IMR-90 (cell line): ENCODE data around the gene SEMA4D. TPM values are rescaled to one million over a fixed set of nuclear protein-coding genes. Genes with fewer than 3 reads are reported as not detected.

Source experiments
- ATAC-seq: fragments of 200-7000 bp; cut with Tn5 transposase; 2 replicates; pipeline ENCODE4 v1.9.1; 2020; ENCODE audit warnings: low read depth, mild to moderate bottlenecking, moderate library complexity
- BruUV-seq: library from RNA; stranded (reverse); fragments of 400-500 nt; replicated peaks from 2 replicates; lab custom pipeline; 2021; lab: Mats Ljungman, UMichigan
- CTCF ChIA-PET: fragments of 300-600 bp; formaldehyde crosslinking; extraction: SDS; loops from one replicate; lab custom pipeline; 2021; ENCODE audit warnings: antibody characterized with exemption; lab: Yijun Ruan, JAX
- POLR2A ChIA-PET: fragments of 300-600 bp; sonication (Branson Sonifier 250); formaldehyde crosslinking; loops from one replicate; lab custom pipeline; 2022; ENCODE audit warnings: antibody characterized with exemption; ENCODE audit not compliant: unreplicated experiment; lab: Charles Lee
- DNase-seq: peaks from one replicate; pipeline ENCODE4 v3.0.0; 2013
- H2AFZ ChIP-seq: replicated peaks from 2 replicates; pipeline ENCODE3; 2013; ENCODE audit warnings: low read length, mild to moderate bottlenecking; ENCODE audit not compliant: poor library complexity
- H2AK5ac ChIP-seq: 2 replicates; pipeline ENCODE4 v1.6.1; 2013; ENCODE audit warnings: low read depth, low read length, inconsistent platforms
- H2AK9ac ChIP-seq: replicated peaks from 2 replicates; pipeline ENCODE3; 2013; ENCODE audit warnings: mild to moderate bottlenecking, low read depth, low read length, moderate library complexity; ENCODE audit not compliant: poor library complexity
- H2BK120ac ChIP-seq: 2 replicates; pipeline ENCODE4 v1.6.1; 2013; ENCODE audit warnings: low read depth, low read length, inconsistent platforms
- H2BK15ac ChIP-seq: 3 replicates; pipeline ENCODE4 v1.6.1; 2013; ENCODE audit warnings: low read depth, low read length, inconsistent platforms
- H2BK20ac ChIP-seq: 2 replicates; pipeline ENCODE4 v1.6.1; 2013; ENCODE audit warnings: low read depth, mild to moderate bottlenecking, inconsistent platforms, low read length, moderate library complexity
- H2BK5ac ChIP-seq: 2 replicates; pipeline ENCODE4 v1.6.1; 2013; ENCODE audit warnings: mild to moderate bottlenecking, low read depth, low read length, inconsistent platforms; ENCODE audit not compliant: poor library complexity, severe bottlenecking
- H3K14ac ChIP-seq: replicated peaks from 2 replicates; pipeline ENCODE4 v1.6.1; 2013; ENCODE audit warnings: low read depth, low read length, inconsistent platforms
- H3K18ac ChIP-seq: 2 replicates; pipeline ENCODE4 v1.6.1; 2013; ENCODE audit warnings: low read depth, low read length, control low read depth
- H3K23ac ChIP-seq: 2 replicates; pipeline ENCODE4 v1.6.1; 2013; ENCODE audit warnings: low read depth, low read length, inconsistent platforms
- H3K27ac ChIP-seq: 2 replicates; pipeline ENCODE4 v1.5.1; 2013; ENCODE audit warnings: mild to moderate bottlenecking, control low read depth, low read length; ENCODE audit not compliant: insufficient read depth
- H3K27me3 ChIP-seq: 2 replicates; pipeline ENCODE4 v1.6.1; 2013; ENCODE audit warnings: low read length; ENCODE audit not compliant: control insufficient read depth, insufficient read depth
- H3K36me3 ChIP-seq: 2 replicates; pipeline ENCODE4 v1.6.1; 2013; ENCODE audit warnings: low read length, mixed read lengths; ENCODE audit not compliant: control insufficient read depth, insufficient read depth
- H3K4ac ChIP-seq: 2 replicates; pipeline ENCODE4 v1.6.1; 2013; ENCODE audit warnings: low read depth, low read length, inconsistent platforms
- H3K4me1 ChIP-seq: 2 replicates; pipeline ENCODE4 v1.6.1; 2013; ENCODE audit warnings: low read length, mixed read lengths; ENCODE audit not compliant: control insufficient read depth, insufficient read depth
- H3K4me2 ChIP-seq: 2 replicates; pipeline ENCODE4 v1.6.1; 2013; ENCODE audit warnings: low read depth, mild to moderate bottlenecking, control low read depth, low read length, moderate library complexity
- H3K4me3 ChIP-seq: 2 replicates; pipeline ENCODE4 v1.5.1; 2013; ENCODE audit warnings: low read depth, mild to moderate bottlenecking, control low read depth, low read length, moderate library complexity; ENCODE audit not compliant: insufficient read depth
- H3K56ac ChIP-seq: 2 replicates; pipeline ENCODE4 v1.6.1; 2013; ENCODE audit warnings: low read length, inconsistent platforms; ENCODE audit not compliant: insufficient read depth; ENCODE audit errors: extremely low read depth
- H3K79me1 ChIP-seq, 2 experiments: 2 replicates each; pipeline ENCODE4 v1.6.1; 2013; ENCODE audit warnings: low read length in 2 of 2, inconsistent platforms in 1 of 2, low read depth in 1 of 2
- H3K9ac ChIP-seq: 2 replicates; pipeline ENCODE4 v1.6.1; 2013; ENCODE audit warnings: low read depth, low read length, control low read depth
- H3K9me1 ChIP-seq: 2 replicates; pipeline ENCODE4 v1.6.1; 2013; ENCODE audit warnings: low read length, inconsistent platforms; ENCODE audit not compliant: insufficient read depth
- H3K9me3 ChIP-seq: 2 replicates; pipeline ENCODE4 v1.6.1; 2013; ENCODE audit warnings: low read length; ENCODE audit not compliant: control insufficient read depth, insufficient read depth
- H4K20me1 ChIP-seq: 2 replicates; pipeline ENCODE4 v1.6.1; 2013; ENCODE audit warnings: low read length, inconsistent platforms; ENCODE audit not compliant: insufficient read depth
- H4K5ac ChIP-seq: 2 replicates; pipeline ENCODE4 v1.6.1; 2013; ENCODE audit warnings: mild to moderate bottlenecking, low read depth, low read length, control low read depth
- H4K8ac ChIP-seq, 2 experiments: 2 replicates each; pipeline ENCODE4 v1.6.1; 2013; ENCODE audit warnings: low read depth in 2 of 2, low read length in 2 of 2, control low read depth in 1 of 2, inconsistent platforms in 1 of 2
- H4K91ac ChIP-seq: 2 replicates; pipeline ENCODE4 v1.6.1; 2013; ENCODE audit warnings: low read depth, low read length, inconsistent platforms; ENCODE audit not compliant: insufficient read depth
- CEBPB ChIP-seq: IDR thresholded peaks from 2 replicates; pipeline ENCODE4 v1.6.1; 2012; ENCODE audit warnings: low read depth, low read length, improper control_type of control experiment
- ELK1 ChIP-seq: fragments of 150-350 bp; IDR thresholded peaks from 2 replicates; pipeline ENCODE4 v1.6.1; 2016; ENCODE audit warnings: low read depth, mild to moderate bottlenecking, low read length, moderate library complexity, borderline replicate concordance
- FOS ChIP-seq: fragments of 150-350 bp; IDR thresholded peaks from 2 replicates; pipeline ENCODE4 v1.6.1; 2016; ENCODE audit warnings: low read depth, low read length
- MAFK ChIP-seq: IDR thresholded peaks from 2 replicates; pipeline ENCODE4 v1.6.1; 2012; ENCODE audit warnings: low read depth, low read length, improper control_type of control experiment
- NFE2L2 ChIP-seq: fragments of 150-350 bp; IDR thresholded peaks from 2 replicates; pipeline ENCODE4 v1.6.1; 2016; ENCODE audit warnings: low read depth, mild to moderate bottlenecking, low read length
- POLR2A ChIP-seq: IDR thresholded peaks from 2 replicates; pipeline ENCODE4 v1.6.1; 2012; ENCODE audit warnings: mild to moderate bottlenecking, low read depth, low read length
- RFX5 ChIP-seq: IDR thresholded peaks from 2 replicates; pipeline ENCODE4 v1.8.0; 2012; ENCODE audit warnings: low read depth, mild to moderate bottlenecking, low read length, moderate library complexity
- SMC3 ChIP-seq: fragments of 150-350 bp; IDR thresholded peaks from 2 replicates; pipeline ENCODE4 v1.6.1; 2016; ENCODE audit warnings: low read depth, mild to moderate bottlenecking, antibody characterized with exemption, low read length, moderate library complexity
- USF2 ChIP-seq: fragments of 150-350 bp; IDR thresholded peaks from 2 replicates; pipeline ENCODE4 v1.6.1; 2017; ENCODE audit warnings: mild to moderate bottlenecking, antibody characterized with exemption, low read length, low read depth
- WGBS, 2 experiments: methylation state at CpG; one replicate each; pipeline versions ENCODE4 v1.1.5 to v1.1.7; 2013; ENCODE audit warnings: missing lambda C conversion rate in 2 of 2; ENCODE audit not compliant: insufficient read length in 1 of 2; ENCODE audit errors: extremely low coverage in 2 of 2; 5-methylcytosine and 5-hydroxymethylcytosine counted together
- dilution Hi-C: fragments of 300-500 bp; cut with HindIII; formaldehyde crosslinking; loops from one replicate; pipeline ENCODE4 v1.14.3; 2018; ENCODE audit warnings: low sequenced_read_pairs; ENCODE audit not compliant: unreplicated experiment
- in situ Hi-C: fragments of 300-500 bp; cut with MboI; formaldehyde crosslinking; loops from 3 replicates; pipeline ENCODE4 v1.14.3; 2019; ENCODE audit warnings: low sequenced_read_pairs, inconsistent platforms, mixed read lengths
- intact Hi-C: fragments of 100-400 bp; cut with micrococcal nuclease; formaldehyde crosslinking; loops from 2 replicates; pipeline ENCODE4 v1.10.0; 2022
- polyA plus RNA-seq, 3 experiments: library from polyadenylated mRNA; depleted of rRNA; stranded (reverse); fragments of >200 nt; gene quantifications; 2 replicates each; pipeline ENCODE4 v1.2.3, GENCODE V29; 2012; ENCODE audit warnings: low replicate concordance in 1 of 3
- total RNA-seq: library from RNA; depleted of rRNA; stranded (reverse); fragments of >200 nt; gene quantifications from 2 replicates; pipeline ENCODE4 v1.2.3, GENCODE V29; 2012
- TF ChIP-seq, protein P1 (sequence below): conservative IDR thresholded peaks from 2 replicates; pipeline ENCODE4 v1.5.1; 2012; ENCODE audit warnings: mild to moderate bottlenecking, low read depth, low read length, improper control_type of control experiment

SEMA4D gene
- total and polyA plus RNA-seq, 2 of the 4 experiments (the other 2 are of a cell fraction), result 0.90 to 1.5 TPM

GRCh38 chr9:89522261-89522958 is 24.5 kb upstream of the SEMA4D start:
- no peak overlapping the region for H3K4me3 ChIP-seq
- no peak overlapping the region for H4K8ac ChIP-seq
- no TSS peak for BruUV-seq
- H3K27ac ChIP-seq, result no peak overlapping the region
- no peak overlapping the region for H3K9ac ChIP-seq
- no peaks in the 10 kb centered on the region for H3K9me3 ChIP-seq
- H3K4ac ChIP-seq, result no peak overlapping the region
- no peak for ATAC-seq
- H3K56ac ChIP-seq, result no peak overlapping the region
- no peak overlapping the region for H3K14ac ChIP-seq
- H2AK5ac ChIP-seq, result no peak overlapping the region
- H3K4me2 ChIP-seq, result no peak overlapping the region
- peaks cover 4% of the 10 kb centered on the region; the same call in 1 of the 2 replicates for H3K4me1 ChIP-seq
- H4K91ac ChIP-seq, result no peak overlapping the region
- no peaks in the 10 kb centered on the region for H3K79me1 ChIP-seq
- no peak overlapping the region for H3K18ac ChIP-seq
- dilution Hi-C loops, result no loop called here
- H2AK9ac ChIP-seq, result no peak overlapping the region
- H3K9me1 ChIP-seq, result no peaks in the 10 kb centered on the region
- in situ Hi-C loops, result no loop called here
- ChIA-PET POLR2A (no interaction called here), CTCF (no interaction called here)
- H2AFZ ChIP-seq, result no peak overlapping the region
- H3K36me3 ChIP-seq, result no peaks in the 10 kb centered on the region
- peaks cover 11% of the 10 kb centered on the region for H3K27me3 ChIP-seq
- TF ChIP-seq USF2, result no peak
- TF ChIP-seq, protein P1, sequence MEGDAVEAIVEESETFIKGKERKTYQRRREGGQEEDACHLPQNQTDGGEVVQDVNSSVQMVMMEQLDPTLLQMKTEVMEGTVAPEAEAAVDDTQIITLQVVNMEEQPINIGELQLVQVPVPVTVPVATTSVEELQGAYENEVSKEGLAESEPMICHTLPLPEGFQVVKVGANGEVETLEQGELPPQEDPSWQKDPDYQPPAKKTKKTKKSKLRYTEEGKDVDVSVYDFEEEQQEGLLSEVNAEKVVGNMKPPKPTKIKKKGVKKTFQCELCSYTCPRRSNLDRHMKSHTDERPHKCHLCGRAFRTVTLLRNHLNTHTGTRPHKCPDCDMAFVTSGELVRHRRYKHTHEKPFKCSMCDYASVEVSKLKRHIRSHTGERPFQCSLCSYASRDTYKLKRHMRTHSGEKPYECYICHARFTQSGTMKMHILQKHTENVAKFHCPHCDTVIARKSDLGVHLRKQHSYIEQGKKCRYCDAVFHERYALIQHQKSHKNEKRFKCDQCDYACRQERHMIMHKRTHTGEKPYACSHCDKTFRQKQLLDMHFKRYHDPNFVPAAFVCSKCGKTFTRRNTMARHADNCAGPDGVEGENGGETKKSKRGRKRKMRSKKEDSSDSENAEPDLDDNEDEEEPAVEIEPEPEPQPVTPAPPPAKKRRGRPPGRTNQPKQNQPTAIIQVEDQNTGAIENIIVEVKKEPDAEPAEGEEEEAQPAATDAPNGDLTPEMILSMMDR, result no peak
- TF ChIP-seq ELK1, result no peak
- no peak for TF ChIP-seq RFX5
- TF ChIP-seq POLR2A, result no peak
- no peak for TF ChIP-seq CEBPB
- no peak for TF ChIP-seq MAFK
- TF ChIP-seq SMC3, result no peak
- TF ChIP-seq FOS, result no peak
- no peak for TF ChIP-seq NFE2L2
- H2BK120ac ChIP-seq, result no peak overlapping the region
- no peak for DNase-seq
- no CpG with 5 or more reads among the region's 11 CpGs for WGBS, 2 experiments
- no peak overlapping the region for H2BK20ac ChIP-seq
- intact Hi-C loops, result no loop called here
- no peaks in the 10 kb centered on the region; the same call in 1 of the 2 replicates for H4K20me1 ChIP-seq
- no peak overlapping the region for H4K5ac ChIP-seq
- no peak overlapping the region for H2BK15ac ChIP-seq
- no peak overlapping the region for H3K23ac ChIP-seq
- H2BK5ac ChIP-seq, result no peak overlapping the region
